ENCODE data around the gene F8A1.
"Not testable (repeated sequence)": the region's sequence is repeated elsewhere in the genome, so short reads cannot be mapped to it uniquely, and the experiment has no call there.

The F8A1 gene

DNA sequence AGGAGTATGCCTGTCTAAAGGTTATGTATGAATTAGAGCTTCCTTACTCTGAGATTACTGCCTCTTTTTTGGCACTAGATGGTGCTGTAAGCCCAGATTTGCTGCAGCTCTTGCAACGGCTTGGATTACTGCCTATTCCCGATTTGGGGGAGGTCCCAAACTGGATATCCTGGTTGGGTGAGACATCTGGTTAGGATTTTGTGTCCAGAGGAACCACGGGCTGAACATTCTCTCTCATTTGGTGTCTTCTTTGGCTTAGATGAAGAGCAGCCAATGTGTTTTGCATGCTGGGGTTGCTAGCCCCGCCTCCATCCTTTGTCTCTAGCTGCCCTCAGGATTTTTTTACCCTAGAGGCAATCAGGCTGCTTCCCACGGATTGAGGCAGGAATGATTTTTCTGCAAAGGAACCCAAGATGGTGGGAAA is 31.9 kb downstream of the F8A1 start:
- peak overlapping the region; percentile 11; the same call in 1 of the 2 replicates for H3K4me3 ChIP-seq (ENCODE audit: low read depth, low read length)
- no peak for DNase-seq (ENCODE audit: low read depth)
- TF ChIP-seq, protein P1, sequence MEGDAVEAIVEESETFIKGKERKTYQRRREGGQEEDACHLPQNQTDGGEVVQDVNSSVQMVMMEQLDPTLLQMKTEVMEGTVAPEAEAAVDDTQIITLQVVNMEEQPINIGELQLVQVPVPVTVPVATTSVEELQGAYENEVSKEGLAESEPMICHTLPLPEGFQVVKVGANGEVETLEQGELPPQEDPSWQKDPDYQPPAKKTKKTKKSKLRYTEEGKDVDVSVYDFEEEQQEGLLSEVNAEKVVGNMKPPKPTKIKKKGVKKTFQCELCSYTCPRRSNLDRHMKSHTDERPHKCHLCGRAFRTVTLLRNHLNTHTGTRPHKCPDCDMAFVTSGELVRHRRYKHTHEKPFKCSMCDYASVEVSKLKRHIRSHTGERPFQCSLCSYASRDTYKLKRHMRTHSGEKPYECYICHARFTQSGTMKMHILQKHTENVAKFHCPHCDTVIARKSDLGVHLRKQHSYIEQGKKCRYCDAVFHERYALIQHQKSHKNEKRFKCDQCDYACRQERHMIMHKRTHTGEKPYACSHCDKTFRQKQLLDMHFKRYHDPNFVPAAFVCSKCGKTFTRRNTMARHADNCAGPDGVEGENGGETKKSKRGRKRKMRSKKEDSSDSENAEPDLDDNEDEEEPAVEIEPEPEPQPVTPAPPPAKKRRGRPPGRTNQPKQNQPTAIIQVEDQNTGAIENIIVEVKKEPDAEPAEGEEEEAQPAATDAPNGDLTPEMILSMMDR (IDR thresholded peaks at IDR 0.05; ENCODE audit: low read depth, low read length, missing control alignments), result peak; percentile 65

DNA sequence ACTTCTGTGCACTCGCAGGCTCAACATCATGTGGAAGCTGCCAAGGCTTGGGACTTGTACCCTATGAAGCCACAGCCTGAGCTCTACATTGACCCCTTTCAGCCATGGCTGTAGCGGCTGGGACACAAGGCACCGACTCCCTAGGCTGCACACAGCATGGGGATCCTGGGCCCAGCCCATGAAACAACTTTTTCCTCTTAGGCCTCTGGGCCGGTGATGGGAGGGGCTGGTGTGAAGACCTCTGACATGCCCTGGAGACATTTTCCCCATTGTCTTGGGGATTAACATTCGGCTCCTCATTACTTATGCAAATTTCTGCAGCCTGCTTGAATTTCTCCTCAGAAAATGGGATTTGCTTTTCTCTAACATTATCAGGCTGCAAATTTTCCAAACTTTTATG is 38.6 kb downstream of the F8A1 start:
- H3K4me3 ChIP-seq (ENCODE audit: low read depth, low read length); DNase-seq (ENCODE audit: low read depth): not testable (repeated sequence)

All from GM12864 (cell line).